Measurements from ENCODE around the gene CTSS. TPM values are rescaled to one million over a fixed set of nuclear protein-coding genes. Genes with fewer than 3 reads are reported as not detected.

The CTSS gene
- total RNA-seq, 2 donors from 2014 or later, result 64.7 to 82.6 TPM

GRCh38 chr1:150696995-150697927 is 68.3 kb downstream of the CTSS start, which contains the start of gene GOLPH3L:
Gene GOLPH3L (minus strand): TSS chr1:150697154. CDS start chr1:150694838, 2,316 bp downstream.
- no peak for TF ChIP-seq CTCF (IDR thresholded peaks at IDR 0.05)
- peak within 1 kb of the TSS; percentile 85 for H3K4me3 ChIP-seq
- peak within 1 kb of the TSS; percentile 33 to 48 for H3K27ac ChIP-seq

GRCh38 chr1:150696590-150696989 is 69.0 kb downstream of the CTSS start:
- Histone ChIP-seq H3K27ac (peak overlapping the region in 1 of 2 donors; percentile 48), H3K4me3 (peak overlapping the region; percentile 85), H3K9me3 (no peaks in the 10 kb centered on the region), H3K27me3 (replicated peaks; ENCODE audit: insufficient read depth) (no peaks in the 10 kb centered on the region), H3K36me3 (peaks cover 8% of the 10 kb centered on the region), H3K4me1 (ENCODE audit: control insufficient read depth in 1 of 2, low read depth in 2 of 2) (peaks cover 10 to 20% of the 10 kb centered on the region in 2 donors)
- DNase-seq (ENCODE audit: low spot score), result no peak
- no peak for TF ChIP-seq CTCF (IDR thresholded peaks at IDR 0.05)
- peak; percentile 7 for ATAC-seq (ENCODE audit: insufficient number of reproducible peaks, low FRiP score, low read depth)

More at GRCh38 chr1:150696995-150697927, 68.3 kb downstream of the CTSS start, which contains the start of gene GOLPH3L:
- no peaks in the 10 kb centered on the region for H3K27me3 ChIP-seq (replicated peaks; ENCODE audit: insufficient read depth)
- H3K9me3 ChIP-seq, result no peaks in the 10 kb centered on the region
- H3K4me1 ChIP-seq (ENCODE audit: control insufficient read depth in 1 of 2, low read depth in 2 of 2), result peaks cover 10 to 20% of the 10 kb centered on the region in 2 donors
- peaks cover 8% of the 10 kb centered on the region for H3K36me3 ChIP-seq
- DNase-seq (ENCODE audit: low spot score), result peak; percentile 77
- peak; percentile 99 for ATAC-seq (ENCODE audit: insufficient number of reproducible peaks, low FRiP score, low read depth)

DNA sequence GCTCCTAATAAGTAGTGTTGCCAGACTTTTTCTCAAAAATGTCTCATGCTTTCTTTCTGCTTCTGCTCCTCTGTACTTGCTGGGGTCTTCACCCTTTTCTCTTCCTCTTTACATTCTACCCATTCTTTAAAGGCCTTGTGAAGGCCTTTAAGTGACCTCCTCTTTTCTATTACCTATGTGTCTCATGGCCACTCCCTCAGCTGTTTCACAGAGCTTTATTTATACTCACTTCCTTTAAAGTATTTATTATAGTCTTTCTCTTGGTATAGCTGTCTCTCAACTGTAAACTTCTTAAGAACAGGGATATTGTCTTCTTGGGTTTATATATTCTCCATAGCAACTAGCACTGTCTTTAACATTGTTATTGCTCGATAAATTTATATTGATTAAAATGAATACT is 69.4 kb downstream of the CTSS start:
- Histone ChIP-seq H3K9me3 (no peaks in the 10 kb centered on the region), H3K27ac (no peak overlapping the region), H3K36me3 (peaks cover 8% of the 10 kb centered on the region), H3K27me3 (replicated peaks; ENCODE audit: insufficient read depth) (no peaks in the 10 kb centered on the region), H3K4me1 (ENCODE audit: control insufficient read depth in 1 of 2, low read depth in 2 of 2) (peaks cover 10 to 20% of the 10 kb centered on the region in 2 donors), H3K4me3 (peak overlapping the region; percentile 85)
- no peak for TF ChIP-seq CTCF (IDR thresholded peaks at IDR 0.05)
- DNase-seq (ENCODE audit: low spot score) (no peak), ATAC-seq (ENCODE audit: insufficient number of reproducible peaks, low FRiP score, low read depth) (no peak)

DNA sequence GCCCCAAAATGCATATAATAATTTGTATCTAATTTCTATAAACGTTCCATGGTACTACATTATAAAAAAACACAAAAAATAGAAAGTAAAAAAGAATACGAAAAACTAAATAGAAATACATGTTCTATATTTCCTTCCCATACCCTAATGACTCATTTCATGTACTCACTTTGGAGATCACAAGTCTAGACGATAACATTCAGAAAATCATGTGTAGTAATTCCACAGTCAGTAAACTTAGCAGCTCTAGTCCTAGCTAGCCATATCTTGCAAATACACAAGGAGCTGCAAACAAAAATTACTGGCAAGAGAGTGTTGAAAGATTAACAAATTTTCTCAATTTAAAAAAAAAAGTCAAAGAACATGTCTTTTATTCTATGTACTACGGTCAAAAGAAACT is 70.0 kb downstream of the CTSS start:
- Histone ChIP-seq H3K27ac (no peak overlapping the region), H3K4me3 (no peak overlapping the region)

More for the DNA sequence above, 70.0 kb downstream of the CTSS start:
- Histone ChIP-seq H3K27me3 (replicated peaks; ENCODE audit: insufficient read depth) (no peaks in the 10 kb centered on the region), H3K4me1 (ENCODE audit: control insufficient read depth in 1 of 2, low read depth in 2 of 2) (peaks cover 10 to 20% of the 10 kb centered on the region in 2 donors), H3K9me3 (no peaks in the 10 kb centered on the region), H3K36me3 (peaks cover 8% of the 10 kb centered on the region)
- DNase-seq (ENCODE audit: low spot score) (no peak), ATAC-seq (ENCODE audit: insufficient number of reproducible peaks, low FRiP score, low read depth) (no peak)
- no peak for TF ChIP-seq CTCF (IDR thresholded peaks at IDR 0.05)

All from thoracic aorta (tissue), 2 donors.